Activated T-helper 2 cell treated with anti-CD3 and anti-CD28 coated beads, Interferon-gamma antibody, Interleukin-2, Interleukin-4, amounts not matched to agents 10 μg/mL and 5 μg/mL and 100 μg/mL, durations not matched to agents 14 hours and 24 hours and 36 hours (primary cell): ENCODE results near the gene STAT4. TPM values are rescaled to one million over a fixed set of nuclear protein-coding genes. Genes with fewer than 3 reads are reported as not detected.

Experiments
- DNase-seq: peaks from one replicate; pipeline ENCODE4 v3.0.0; 2021; ENCODE audit warnings: low spot score
- H3K27ac Mint-ChIP-seq: one replicate; pipeline ENCODE4 v1.8.0; 2021; ENCODE audit warnings: mixed read lengths
- H3K27me3 Mint-ChIP-seq: one replicate; pipeline ENCODE4 v1.8.0; 2021; ENCODE audit warnings: low read depth, mixed read lengths
- H3K36me3 Mint-ChIP-seq: one replicate; pipeline ENCODE4 v1.8.0; 2021; ENCODE audit warnings: low read depth, mixed read lengths
- H3K4me1 Mint-ChIP-seq: one replicate; pipeline ENCODE4 v1.8.0; 2021; ENCODE audit warnings: low read depth, mixed read lengths
- H3K4me3 Mint-ChIP-seq: one replicate; pipeline ENCODE4 v1.8.0; 2021; ENCODE audit warnings: low read depth, mild to moderate bottlenecking, moderate library complexity, mixed read lengths
- H3K9me3 Mint-ChIP-seq: one replicate; pipeline ENCODE4 v1.8.0; 2021; ENCODE audit warnings: mixed read lengths
- intact Hi-C: fragments of 100-400 bp; cut with micrococcal nuclease; formaldehyde crosslinking; loops from one replicate; pipeline ENCODE4 v1.15.1; 2023
- total RNA-seq: library from RNA; stranded (reverse); gene quantifications from 2 replicates; pipeline ENCODE4 v1.2.3, GENCODE V29; 2022

STAT4 gene
- total RNA-seq, 1 donor from 2014 or later = 96.9 TPM

GRCh38 chr2:191126386-191127085 lies 24.3 kb downstream of the STAT4 start:
- Mint-ChIP-seq H3K4me3 (peak overlapping the region; percentile 19), H3K4me1 (peaks cover 66% of the 10 kb centered on the region), H3K36me3 (peaks cover 82% of the 10 kb centered on the region), H3K27me3 (no peaks in the 10 kb centered on the region), H3K27ac (peak overlapping the region; percentile 60), H3K9me3 (no peaks in the 10 kb centered on the region)
- peak; percentile 26 for DNase-seq
- intact Hi-C loops = loop anchor here (1.0 to 5.0 kb wide), 2 partner anchors 12 to 66 kb away; no protein-coding TSS in a partner anchor

DNA sequence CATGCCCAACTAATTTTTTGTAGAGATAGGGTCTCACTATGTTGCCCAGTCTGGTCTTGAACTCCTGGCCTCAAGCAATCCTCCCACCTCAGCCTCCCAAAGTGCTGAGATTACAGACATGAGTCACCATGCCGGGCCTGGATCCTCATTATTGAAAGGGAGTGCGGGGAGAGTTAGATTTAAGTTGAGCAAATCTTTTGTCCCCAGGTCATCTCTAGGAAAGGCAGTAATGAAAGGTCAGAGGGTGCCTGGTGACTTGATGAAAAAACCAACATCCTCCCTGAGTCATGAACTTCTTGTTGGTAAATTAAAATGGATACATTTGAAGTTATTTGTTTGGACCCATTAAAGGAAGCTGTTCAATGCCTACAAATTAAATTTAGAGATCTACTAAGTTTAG lies 25.1 kb downstream of the STAT4 start:
- no peaks in the 10 kb centered on the region for H3K27me3 Mint-ChIP-seq
- H3K9me3 Mint-ChIP-seq = no peaks in the 10 kb centered on the region
- H3K36me3 Mint-ChIP-seq = peaks cover 83% of the 10 kb centered on the region
- peaks cover 62% of the 10 kb centered on the region for H3K4me1 Mint-ChIP-seq
- H3K27ac Mint-ChIP-seq = no peak overlapping the region
- H3K4me3 Mint-ChIP-seq = no peak overlapping the region
- intact Hi-C loops = loop anchor here (1.0 to 5.0 kb wide), 2 partner anchors 11 to 67 kb away; no protein-coding TSS in a partner anchor
- DNase-seq = no peak

GRCh38 chr2:191122638-191123294 lies 28.0 kb downstream of the STAT4 start:
- no peak for DNase-seq
- Mint-ChIP-seq H3K4me1 (peaks cover 60% of the 10 kb centered on the region), H3K9me3 (no peaks in the 10 kb centered on the region), H3K27me3 (no peaks in the 10 kb centered on the region), H3K27ac (peak overlapping the region; percentile 48), H3K4me3 (no peak overlapping the region), H3K36me3 (peaks cover 90% of the 10 kb centered on the region)
- intact Hi-C loops = no loop called here

DNA sequence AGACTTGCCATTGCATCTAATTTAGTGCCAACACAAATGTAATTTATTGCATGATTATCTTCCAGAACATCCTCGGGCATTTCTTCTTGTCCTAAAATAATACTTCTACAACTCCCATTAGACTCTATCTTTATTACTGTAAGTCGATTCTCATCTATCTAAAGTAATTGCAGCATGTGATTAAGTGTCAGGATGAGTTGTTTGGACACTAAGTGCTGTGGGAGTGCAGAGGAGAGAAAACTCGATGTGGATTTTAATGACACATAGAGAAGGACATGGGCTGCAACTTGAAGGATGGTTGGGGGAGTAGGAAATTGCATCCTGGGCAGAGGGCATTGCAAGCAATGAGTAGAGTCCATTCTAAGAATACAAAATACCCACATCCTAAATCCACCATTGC lies 33.5 kb downstream of the STAT4 start:
- no peaks in the 10 kb centered on the region for H3K27me3 Mint-ChIP-seq
- no peak overlapping the region for H3K4me3 Mint-ChIP-seq
- no peaks in the 10 kb centered on the region for H3K9me3 Mint-ChIP-seq
- H3K4me1 Mint-ChIP-seq = peaks cover 66% of the 10 kb centered on the region
- intact Hi-C loops = no loop called here
- no peak overlapping the region for H3K27ac Mint-ChIP-seq
- no peak for DNase-seq
- H3K36me3 Mint-ChIP-seq = peaks cover 82% of the 10 kb centered on the region

GRCh38 chr2:191115804-191116203 lies 35.0 kb downstream of the STAT4 start:
- intact Hi-C loops = loop anchor here (1.0 to 2.0 kb wide), 7 partner anchors 12 to 394 kb away; no protein-coding TSS in a partner anchor
- peak overlapping the region; percentile 94 for H3K27ac Mint-ChIP-seq

DNA sequence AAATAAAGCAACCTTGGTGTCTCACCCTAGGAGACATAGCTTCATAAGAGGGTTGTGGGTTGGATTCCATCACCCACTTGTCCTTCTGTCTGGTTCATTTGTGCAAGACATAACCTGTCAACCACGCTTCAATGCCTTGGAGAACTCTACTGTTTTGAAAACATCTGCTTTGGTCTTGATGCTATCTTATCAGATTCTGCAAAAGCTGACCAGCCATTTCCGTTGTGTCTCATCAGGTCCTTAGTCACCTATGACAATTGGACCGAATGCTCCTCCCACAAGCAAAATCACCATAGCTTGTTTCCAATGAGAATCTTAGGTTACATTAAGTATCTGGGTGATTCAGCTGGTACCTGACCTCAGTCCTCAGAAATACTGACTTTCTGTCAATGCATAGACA lies 35.4 kb downstream of the STAT4 start:
- Mint-ChIP-seq H3K4me3 (peak overlapping the region; percentile 51), H3K9me3 (no peaks in the 10 kb centered on the region), H3K27me3 (no peaks in the 10 kb centered on the region), H3K27ac (peak overlapping the region; percentile 94), H3K36me3 (peaks cover 72% of the 10 kb centered on the region), H3K4me1 (peaks cover 73% of the 10 kb centered on the region)
- DNase-seq = peak; percentile 66
- intact Hi-C loops = loop anchor here (1.0 to 2.0 kb wide), 7 partner anchors 11 to 393 kb away; no protein-coding TSS in a partner anchor

More at GRCh38 chr2:191115804-191116203, 35.0 kb downstream of the STAT4 start:
- DNase-seq = no peak
- Mint-ChIP-seq H3K9me3 (no peaks in the 10 kb centered on the region), H3K4me1 (peaks cover 71% of the 10 kb centered on the region), H3K36me3 (peaks cover 75% of the 10 kb centered on the region), H3K4me3 (peak overlapping the region; percentile 51), H3K27me3 (no peaks in the 10 kb centered on the region)

DNA sequence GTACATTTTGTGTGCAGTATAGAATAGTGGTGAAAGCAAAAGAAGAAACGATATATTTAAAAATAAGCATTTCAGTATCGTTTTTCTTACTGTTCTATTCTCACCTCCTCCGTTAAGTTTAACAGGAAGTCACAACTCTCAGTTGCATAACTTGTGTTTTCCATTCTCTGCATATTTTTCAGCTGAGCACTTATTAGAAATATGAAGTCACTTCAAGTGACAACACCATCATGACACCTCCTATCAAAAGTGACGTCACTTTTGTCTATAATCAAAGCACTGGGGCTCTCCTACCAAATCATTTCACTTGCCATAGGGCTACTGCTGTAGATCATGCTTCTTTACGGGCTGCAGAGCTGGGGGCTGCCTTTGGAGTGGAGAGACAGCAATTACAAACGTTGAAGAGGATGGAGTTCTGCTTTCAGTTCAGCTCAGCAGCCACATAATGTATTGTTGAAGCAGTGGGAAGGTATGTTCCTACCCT lies 36.3 kb downstream of the STAT4 start:
- H3K4me1 Mint-ChIP-seq = peaks cover 76% of the 10 kb centered on the region
- H3K27me3 Mint-ChIP-seq = no peaks in the 10 kb centered on the region
- peaks cover 71% of the 10 kb centered on the region for H3K36me3 Mint-ChIP-seq
- H3K27ac Mint-ChIP-seq = peak overlapping the region; percentile 94
- no peaks in the 10 kb centered on the region for H3K9me3 Mint-ChIP-seq
- DNase-seq = peak; percentile 40
- intact Hi-C loops = loop anchor here (1.0 to 5.0 kb wide), 7 partner anchors 12 to 272 kb away; partner anchors contain the start of gene GLS
- peak overlapping the region; percentile 64 for H3K4me3 Mint-ChIP-seq

GRCh38 chr2:191113761-191114160 lies 37.0 kb downstream of the STAT4 start:
- intact Hi-C loops = loop anchor here (1.0 to 5.0 kb wide), 8 partner anchors 13 to 563 kb away; partner anchors contain the start of gene GLS
- no peaks in the 10 kb centered on the region for H3K9me3 Mint-ChIP-seq
- peaks cover 64% of the 10 kb centered on the region for H3K36me3 Mint-ChIP-seq
- peaks cover 79% of the 10 kb centered on the region for H3K4me1 Mint-ChIP-seq
- peak overlapping the region; percentile 54 for H3K27ac Mint-ChIP-seq
- H3K27me3 Mint-ChIP-seq = no peaks in the 10 kb centered on the region
- H3K4me3 Mint-ChIP-seq = peak overlapping the region; percentile 63
- no peak for DNase-seq

DNA sequence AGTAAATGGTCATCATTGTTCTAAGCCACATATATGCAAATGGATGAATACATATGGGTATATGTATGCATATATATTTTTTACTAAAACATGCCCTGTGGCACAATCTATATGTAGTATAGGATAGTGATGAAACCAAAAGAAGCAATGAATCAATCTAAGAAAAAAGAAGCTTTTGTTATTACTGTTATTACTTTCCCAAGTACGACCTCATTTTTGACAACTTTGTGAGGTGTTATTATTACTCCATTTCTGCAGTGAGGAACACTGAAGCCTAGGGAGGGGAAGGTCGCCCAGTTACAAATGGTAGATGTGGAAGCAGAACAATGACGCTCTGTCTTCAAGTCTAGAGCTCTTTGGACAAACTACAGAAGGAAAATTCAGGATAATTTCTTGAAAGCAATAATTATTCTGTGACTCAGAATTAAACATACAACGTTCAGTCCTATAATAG lies 38.3 kb downstream of the STAT4 start:
- Mint-ChIP-seq H3K4me3 (peak overlapping the region; percentile 21), H3K9me3 (no peaks in the 10 kb centered on the region), H3K27me3 (no peaks in the 10 kb centered on the region), H3K27ac (peak overlapping the region; percentile 57), H3K36me3 (peaks cover 62% of the 10 kb centered on the region), H3K4me1 (peaks cover 82% of the 10 kb centered on the region)
- intact Hi-C loops = loop anchor here (2.0 to 5.0 kb wide), 3 partner anchors 230 to 564 kb away; partner anchors contain the start of gene GLS
- DNase-seq = no peak

- H3K36me3 Mint-ChIP-seq = peaks cover 63% of the 10 kb centered on the region
- no peak for DNase-seq
- no peaks in the 10 kb centered on the region for H3K9me3 Mint-ChIP-seq
- intact Hi-C loops = loop anchor here (5.0 kb wide), 2 partner anchors 228 to 268 kb away; partner anchors contain the start of gene GLS
- no peaks in the 10 kb centered on the region for H3K27me3 Mint-ChIP-seq
- peaks cover 69% of the 10 kb centered on the region for H3K4me1 Mint-ChIP-seq
- H3K4me3 Mint-ChIP-seq = peak overlapping the region; percentile 9
- H3K27ac Mint-ChIP-seq = peak overlapping the region; percentile 76
These were observed 40.9 kb downstream of the STAT4 start for GRCh38 chr2:191109888-191110287.

- Mint-ChIP-seq H3K4me3 (no peak overlapping the region), H3K27ac (peak overlapping the region; percentile 72), H3K27me3 (no peaks in the 10 kb centered on the region), H3K36me3 (peaks cover 59% of the 10 kb centered on the region), H3K9me3 (no peaks in the 10 kb centered on the region), H3K4me1 (peaks cover 65% of the 10 kb centered on the region)
- intact Hi-C loops = no loop called here
- DNase-seq = no peak
These were observed 42.5 kb downstream of the STAT4 start for GRCh38 chr2:191108331-191108730.

DNA sequence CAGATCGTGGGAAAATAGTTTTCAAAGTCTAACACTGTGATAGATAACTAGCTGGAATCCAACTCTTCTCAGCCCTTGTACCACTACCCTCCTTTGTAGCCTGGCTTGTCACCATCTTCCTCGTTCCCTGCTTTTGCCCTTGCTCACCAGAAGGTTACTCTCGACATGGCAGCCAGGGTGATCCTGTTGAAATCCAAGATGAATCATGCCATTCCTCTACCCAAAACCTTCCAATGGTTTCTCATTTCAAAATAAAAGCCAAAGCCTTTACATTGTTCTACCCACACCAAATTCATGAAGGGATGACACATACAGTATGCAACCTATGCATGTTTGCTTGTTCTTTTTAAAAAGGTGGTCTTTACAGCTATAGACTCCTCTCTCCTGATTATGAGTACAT lies 45.7 kb downstream of the STAT4 start:
- Mint-ChIP-seq H3K4me3 (no peak overlapping the region), H3K4me1 (peaks cover 63% of the 10 kb centered on the region), H3K27me3 (no peaks in the 10 kb centered on the region), H3K36me3 (peaks cover 56% of the 10 kb centered on the region), H3K27ac (no peak overlapping the region), H3K9me3 (no peaks in the 10 kb centered on the region)
- intact Hi-C loops = no loop called here
- no peak for DNase-seq
